Spleen (tissue), 7 donors: Measurements from ENCODE around the gene NCOA7.

Experiments used
- POLR2A ChIP-seq, 3 donors: fragments of 450-650 bp; IDR thresholded peaks; one replicate each; pipeline ENCODE4 v1.5.1; 2017; ENCODE audit warnings: antibody characterized with exemption in 3 of 3, mild to moderate bottlenecking in 1 of 3
- TF ChIP-seq, protein P1 (sequence below), 11 experiments: fragments of 200-600 bp in 7 of 11; fragments of 450-650 bp in 4 of 11; sonication (generic) in 4 of 11; IDR thresholded peaks in 8 of 11; conservative IDR thresholded peaks in 3 of 11; 1 replicate in 7 of 11; 2 replicates in 4 of 11; pipeline versions ENCODE4 v1.4.0 to v1.8.0; 2016 to 2021; ENCODE audit warnings: antibody characterized with exemption in 11 of 11, inconsistent platforms in 4 of 11, mild to moderate bottlenecking in 1 of 11
- donor health status: DM: no; HTN: no; CAD: no; lungs with moderate emphysema.
- donor health status: DM: no; HTN: no; CAD: no.
- donor health status: DM: no; HTN: no; CAD: no.

DNA sequence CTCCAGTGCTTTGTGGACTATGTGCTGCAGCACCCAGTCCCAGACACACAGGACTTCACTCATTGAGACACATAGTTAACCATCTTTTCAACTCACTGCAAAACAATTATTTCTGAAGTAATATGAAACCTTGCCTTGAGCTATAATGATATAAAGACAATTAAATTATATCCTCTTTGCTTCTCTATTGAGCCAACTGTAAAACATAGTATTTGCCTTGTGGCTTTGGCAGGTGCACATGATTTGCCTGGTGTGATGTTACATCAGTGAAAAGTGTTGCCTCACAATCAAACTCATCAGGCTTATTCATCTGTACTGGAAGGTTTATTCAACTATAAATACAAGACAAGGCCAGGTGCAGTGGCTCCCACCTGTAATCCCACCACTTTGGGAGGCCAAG, 80.6 kb downstream of the NCOA7 start:
- TF ChIP-seq POLR2A (IDR thresholded peaks at IDR 0.05), result no peak
- TF ChIP-seq, protein P1, sequence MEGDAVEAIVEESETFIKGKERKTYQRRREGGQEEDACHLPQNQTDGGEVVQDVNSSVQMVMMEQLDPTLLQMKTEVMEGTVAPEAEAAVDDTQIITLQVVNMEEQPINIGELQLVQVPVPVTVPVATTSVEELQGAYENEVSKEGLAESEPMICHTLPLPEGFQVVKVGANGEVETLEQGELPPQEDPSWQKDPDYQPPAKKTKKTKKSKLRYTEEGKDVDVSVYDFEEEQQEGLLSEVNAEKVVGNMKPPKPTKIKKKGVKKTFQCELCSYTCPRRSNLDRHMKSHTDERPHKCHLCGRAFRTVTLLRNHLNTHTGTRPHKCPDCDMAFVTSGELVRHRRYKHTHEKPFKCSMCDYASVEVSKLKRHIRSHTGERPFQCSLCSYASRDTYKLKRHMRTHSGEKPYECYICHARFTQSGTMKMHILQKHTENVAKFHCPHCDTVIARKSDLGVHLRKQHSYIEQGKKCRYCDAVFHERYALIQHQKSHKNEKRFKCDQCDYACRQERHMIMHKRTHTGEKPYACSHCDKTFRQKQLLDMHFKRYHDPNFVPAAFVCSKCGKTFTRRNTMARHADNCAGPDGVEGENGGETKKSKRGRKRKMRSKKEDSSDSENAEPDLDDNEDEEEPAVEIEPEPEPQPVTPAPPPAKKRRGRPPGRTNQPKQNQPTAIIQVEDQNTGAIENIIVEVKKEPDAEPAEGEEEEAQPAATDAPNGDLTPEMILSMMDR (IDR thresholded peaks at IDR 0.05 in 8 of 11, conservative IDR thresholded peaks at IDR 0.05 in 3 of 11), result no peak
